HepG2 (cell line): ENCODE results near the gene ASIC2. TPM values are rescaled to one million over a fixed set of nuclear protein-coding genes. Genes with fewer than 3 reads are reported as not detected.
A peak's percentile ranks its signal among the peaks of the same experiment; 100 is the strongest.

ENCODE experiments used
- ATAC-seq: fragments of 200-7000 bp; cut with Tn5 transposase; 3 replicates; pipeline ENCODE4 v1.9.1; 2020; ENCODE audit warnings: mild to moderate bottlenecking, moderate library complexity
- BruUV-seq: library from RNA; stranded (reverse); fragments of 400-500 nt; replicated peaks from 2 replicates; lab custom pipeline; 2021; lab: Mats Ljungman, UMichigan
- CTCF ChIA-PET: fragments of 300-600 bp; formaldehyde crosslinking; extraction: SDS; loops from one replicate; lab custom pipeline; 2021; ENCODE audit warnings: low total read pairs, inconsistent platforms, low intra/inter-chr PET ratio; lab: Yijun Ruan, JAX
- POLR2A ChIA-PET: fragments of 350-600 bp; sonication (Branson Sonifier 250); formaldehyde crosslinking; loops from one replicate; lab custom pipeline; 2020; ENCODE audit warnings: antibody characterized with exemption, inconsistent platforms; lab: Yijun Ruan, JAX
- DNase-seq: peaks from one replicate; pipeline ENCODE4 v3.0.0-alpha.2; 2015; ENCODE audit warnings: low spot score
- FAIRE-seq: peaks from 3 replicates; lab custom pipeline; 2011; peaks lifted over from hg19 to GRCh38; lab: Jason Lieb, UNC
- H2AFZ ChIP-seq: one replicate; pipeline ENCODE4 v1.6.1; 2011; ENCODE audit warnings: low read length, inconsistent platforms
- H3K27ac ChIP-seq: fragments of 300-600 bp; 3 replicates; pipeline ENCODE4 v1.8.0; 2011; ENCODE audit warnings: mixed run types, mild to moderate bottlenecking, mixed read lengths, low read length, inconsistent platforms; ENCODE audit not compliant: insufficient read depth; ENCODE audit errors: extremely low read length
- H3K27me3 ChIP-seq, 2 experiments: fragments of 200-600 bp in 1 of 2; 2 replicates in 1 of 2; 3 replicates in 1 of 2; pipeline versions ENCODE4 v1.6.0 to v1.8.0; 2011; ENCODE audit warnings: low read length in 2 of 2, mild to moderate bottlenecking in 2 of 2, moderate library complexity in 2 of 2, inconsistent platforms in 1 of 2; ENCODE audit not compliant: insufficient read depth in 2 of 2, control insufficient read depth in 1 of 2
- H3K36me3 ChIP-seq, 2 experiments: fragments of 200-600 bp in 1 of 2; replicated peaks in 1 of 2; 2 replicates in 1 of 2; 3 replicates in 1 of 2; pipeline versions ENCODE4 v1.5.1 to v1.8.0; 2011; ENCODE audit warnings: low read length in 2 of 2, inconsistent platforms in 1 of 2; ENCODE audit not compliant: insufficient read depth in 2 of 2, control insufficient read depth in 1 of 2
- H3K4me1 ChIP-seq: 2 replicates; pipeline ENCODE4 v1.5.1; 2012; ENCODE audit warnings: low read length, inconsistent platforms; ENCODE audit not compliant: insufficient read depth
- H3K4me2 ChIP-seq: 2 replicates; pipeline ENCODE4 v1.6.0; 2011; ENCODE audit warnings: low read depth, low read length, inconsistent platforms
- H3K4me3 ChIP-seq, 3 experiments: fragments of 200-600 bp in 1 of 3; sonication (generic), shearing (Covaris generic) in 1 of 3; replicated peaks in 1 of 3; 2 replicates each; pipeline ENCODE4 v1.5.1; 2011 to 2016; ENCODE audit warnings: low read length in 3 of 3, inconsistent platforms in 2 of 3, low read depth in 2 of 3, mild to moderate bottlenecking in 2 of 3, control low read depth in 1 of 3, mixed read lengths in 1 of 3; ENCODE audit not compliant: insufficient read depth in 1 of 3
- H3K79me2 ChIP-seq: one replicate; pipeline ENCODE4 v1.6.1; 2011; ENCODE audit warnings: low read length, inconsistent platforms; ENCODE audit not compliant: insufficient read depth
- H3K9ac ChIP-seq: 2 replicates; pipeline ENCODE4 v1.6.0; 2011; ENCODE audit warnings: mild to moderate bottlenecking, low read depth, low read length, inconsistent platforms; ENCODE audit not compliant: insufficient read depth
- H3K9me3 ChIP-seq: 2 replicates; pipeline ENCODE4 v1.5.1; 2012; ENCODE audit warnings: mild to moderate bottlenecking, low read length
- H4K20me1 ChIP-seq: 2 replicates; pipeline ENCODE4 v1.6.0; 2011; ENCODE audit warnings: inconsistent platforms, mild to moderate bottlenecking, low read length, moderate library complexity; ENCODE audit not compliant: insufficient read depth
- HMGXB3 ChIP-seq: sonication (generic); formaldehyde crosslinking; IDR thresholded peaks from 2 replicates; pipeline ENCODE4 v1.4.0; 2020; ENCODE audit warnings: missing genetic modification reagents, borderline replicate concordance
- IKZF5 ChIP-seq: IDR thresholded peaks from 2 replicates; pipeline ENCODE4 v1.6.1; 2018; ENCODE audit warnings: missing genetic modification reagents, mild to moderate bottlenecking, missing compliant biosample characterization
- SMAD9 ChIP-seq: sonication (generic); formaldehyde crosslinking; IDR thresholded peaks from 2 replicates; pipeline ENCODE4 v1.5.1; 2020; ENCODE audit warnings: mild to moderate bottlenecking, missing genetic modification reagents
- SRSF9 ChIP-seq: fragments of 200-400 bp; formaldehyde crosslinking; IDR thresholded peaks from 2 replicates; pipeline ENCODE4 v1.6.1; 2018; ENCODE audit warnings: borderline replicate concordance, mild to moderate bottlenecking, low read depth, low read length; ENCODE audit not compliant: insufficient read depth, poor library complexity, severe bottlenecking
- ZNF17 ChIP-seq: sonication (generic); formaldehyde crosslinking; IDR thresholded peaks from 2 replicates; pipeline ENCODE4 v1.5.0; 2020; ENCODE audit warnings: mild to moderate bottlenecking, missing genetic modification reagents
- ZNF768 ChIP-seq: sonication (generic); formaldehyde crosslinking; IDR thresholded peaks from 2 replicates; pipeline ENCODE4 v1.4.0; 2020; ENCODE audit warnings: missing genetic modification reagents
- WGBS: methylation state at CpG from one replicate; pipeline ENCODE4 v1.1.6; 2017; ENCODE audit warnings: low lambda C conversion rate; 5-methylcytosine and 5-hydroxymethylcytosine counted together
- in situ Hi-C: cut with HindIII; loops from 2 replicates; pipeline ENCODE4 v1.10.0; 2017; ENCODE audit warnings: low pct_unique_long_range_greater_than_20kb; ENCODE audit not compliant: extremely low pct_ligation_motif_present
- intact Hi-C: fragments of 100-400 bp; cut with micrococcal nuclease; formaldehyde crosslinking; loops from one replicate; pipeline ENCODE4 v1.10.0; 2022; ENCODE audit not compliant: unreplicated experiment
- polyA plus RNA-seq, 8 experiments: library from polyadenylated mRNA; depleted of rRNA in 3 of 8; stranded (reverse) in 7 of 8; unstranded in 1 of 8; fragments of >200 nt; fragmentation: Illumina TruSeq in 4 of 8; extraction: Trizol in 4 of 8; gene quantifications; 2 replicates each; pipeline versions ENCODE4 v1.2.1 to v1.2.3, GENCODE V29; 2011 to 2016; ENCODE audit warnings: low read depth in 4 of 8, missing spikeins in 1 of 8, mixed read lengths in 1 of 8; ENCODE audit not compliant: insufficient read depth in 1 of 8
- total RNA-seq, 5 experiments: library from RNA; depleted of rRNA; stranded (reverse); fragments of >200 nt; fragmentation: Illumina TruSeq; extraction: Trizol; gene quantifications; 2 replicates each; pipeline ENCODE4 v1.2.3, GENCODE V29; 2016; ENCODE audit warnings: low read depth in 1 of 5

ASIC2 gene
- total and polyA plus RNA-seq, 2 of the 13 experiments (the other 11 are each of a cell fraction or from before 2014, with no cell fraction given) = not detected

- H2AFZ ChIP-seq = no peak overlapping the region
- no TSS peak for BruUV-seq
- in situ Hi-C loops (no loop called here), intact Hi-C loops (no loop called here)
- no peaks in the 10 kb centered on the region for H3K79me2 ChIP-seq
- ChIA-PET POLR2A (no interaction called here), CTCF (no interaction called here)
- no peak overlapping the region for H3K4me3 ChIP-seq
- no peak for FAIRE-seq
- H3K4me1 ChIP-seq = no peaks in the 10 kb centered on the region
- no peak overlapping the region for H3K9ac ChIP-seq
- no peaks in the 10 kb centered on the region for H4K20me1 ChIP-seq
- H3K27ac ChIP-seq = no peak overlapping the region
- H3K4me2 ChIP-seq = no peak overlapping the region
- H3K9me3 ChIP-seq = no peaks in the 10 kb centered on the region
- H3K27me3 ChIP-seq = peaks cover 0 to 1% of the 10 kb centered on the region in 2 experiments; a peak in 2 of 5 replicates
- WGBS = 17% methylated on average over 6 of the region's 6 CpGs
- peak; percentile 32; the same call in 1 of the 2 replicates for TF ChIP-seq ZNF768
- no peak for TF ChIP-seq HMGXB3 (CRISPR knock-in tag)
- TF ChIP-seq, all 625 proteins: peak for 1
- H3K36me3 ChIP-seq = no peaks in the 10 kb centered on the region
- DNase-seq (no peak), ATAC-seq (no peak)
These were observed 179.7 kb downstream of the ASIC2 start for GRCh38 chr17:33113276-33113990.

GRCh38 chr17:33112763-33113162, 180.3 kb downstream of the ASIC2 start:
- Histone ChIP-seq H4K20me1 (no peaks in the 10 kb centered on the region), H3K9ac (no peak overlapping the region), H3K4me1 (no peaks in the 10 kb centered on the region), H3K27me3 (peaks cover 0 to 1% of the 10 kb centered on the region in 2 experiments; a peak in 2 of 5 replicates), H3K4me2 (no peak overlapping the region), H3K27ac (no peak overlapping the region), H3K36me3 (no peaks in the 10 kb centered on the region), H2AFZ (no peak overlapping the region), H3K9me3 (no peaks in the 10 kb centered on the region), H3K79me2 (no peaks in the 10 kb centered on the region), H3K4me3 (no peak overlapping the region)
- in situ Hi-C loops = no loop called here
- ATAC-seq = no peak
- WGBS = 3% methylated on average over 4 of the region's 4 CpGs
- TF ChIP-seq IKZF5 (CRISPR knock-in tag) (no peak), SMAD9 (CRISPR knock-in tag) (no peak), SRSF9 (no peak), ZNF17 (CRISPR knock-in tag) (no peak)
- ChIA-PET POLR2A (no interaction called here), CTCF (no interaction called here)
- no peak for FAIRE-seq
- intact Hi-C loops = no loop called here
- BruUV-seq = no TSS peak
- DNase-seq = no peak
